PC-9 (cell line): Measurements from ENCODE around the gene LRRC8C.

ENCODE experiments used
- EZH2 ChIP-seq: fragments of 200-600 bp; sonication (generic); IDR thresholded peaks from 2 replicates; pipeline ENCODE4 v1.8.0; 2017; ENCODE audit warnings: antibody characterized with exemption, low read depth
- TF ChIP-seq, protein P1 (sequence below): fragments of 200-600 bp; sonication (generic); conservative IDR thresholded peaks from 2 replicates; pipeline ENCODE4 v1.6.1; 2017; ENCODE audit warnings: mixed run types, antibody characterized with exemption, mild to moderate bottlenecking, moderate library complexity

GRCh38 chr1:89736937-89737733, 104.2 kb downstream of the LRRC8C start:
- TF ChIP-seq, protein P1, sequence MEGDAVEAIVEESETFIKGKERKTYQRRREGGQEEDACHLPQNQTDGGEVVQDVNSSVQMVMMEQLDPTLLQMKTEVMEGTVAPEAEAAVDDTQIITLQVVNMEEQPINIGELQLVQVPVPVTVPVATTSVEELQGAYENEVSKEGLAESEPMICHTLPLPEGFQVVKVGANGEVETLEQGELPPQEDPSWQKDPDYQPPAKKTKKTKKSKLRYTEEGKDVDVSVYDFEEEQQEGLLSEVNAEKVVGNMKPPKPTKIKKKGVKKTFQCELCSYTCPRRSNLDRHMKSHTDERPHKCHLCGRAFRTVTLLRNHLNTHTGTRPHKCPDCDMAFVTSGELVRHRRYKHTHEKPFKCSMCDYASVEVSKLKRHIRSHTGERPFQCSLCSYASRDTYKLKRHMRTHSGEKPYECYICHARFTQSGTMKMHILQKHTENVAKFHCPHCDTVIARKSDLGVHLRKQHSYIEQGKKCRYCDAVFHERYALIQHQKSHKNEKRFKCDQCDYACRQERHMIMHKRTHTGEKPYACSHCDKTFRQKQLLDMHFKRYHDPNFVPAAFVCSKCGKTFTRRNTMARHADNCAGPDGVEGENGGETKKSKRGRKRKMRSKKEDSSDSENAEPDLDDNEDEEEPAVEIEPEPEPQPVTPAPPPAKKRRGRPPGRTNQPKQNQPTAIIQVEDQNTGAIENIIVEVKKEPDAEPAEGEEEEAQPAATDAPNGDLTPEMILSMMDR, result no peak
- TF ChIP-seq EZH2, result no peak
